RWPE2 (cell line): ENCODE measurements around the gene PTEN.
"Not testable (repeated sequence)": the region's sequence is repeated elsewhere in the genome, so short reads cannot be mapped to it uniquely, and the experiment has no call there.

Experiments used
- ATAC-seq: fragments of 200-7000 bp; cut with Tn5 transposase; 3 replicates; pipeline ENCODE4 v1.9.1; 2021; ENCODE audit warnings: low read depth
- DNase-seq: peaks from one replicate; pipeline ENCODE4 v3.0.0-alpha.2; 2020; ENCODE audit warnings: low spot score
- H3K27ac ChIP-seq: fragments of 450-650 bp; 2 replicates; pipeline ENCODE4 v1.5.1; 2017; ENCODE audit warnings: mild to moderate bottlenecking; ENCODE audit not compliant: poor library complexity, severe bottlenecking
- H3K27me3 ChIP-seq: fragments of 250-450 bp; sonication (Bioruptor Pico); 2 replicates; pipeline ENCODE4 v1.5.1; 2021; ENCODE audit warnings: mild to moderate bottlenecking, moderate library complexity; ENCODE audit not compliant: insufficient read depth, poor library complexity, severe bottlenecking
- H3K36me3 ChIP-seq: fragments of 250-450 bp; sonication (Bioruptor Pico); 2 replicates; pipeline ENCODE4 v1.5.1; 2020; ENCODE audit warnings: low read depth, mild to moderate bottlenecking, moderate library complexity
- H3K4me1 ChIP-seq: fragments of 250-450 bp; sonication (Bioruptor Pico); 2 replicates; pipeline ENCODE4 v1.5.1; 2021; ENCODE audit warnings: mild to moderate bottlenecking, moderate library complexity; ENCODE audit not compliant: insufficient read depth, poor library complexity, severe bottlenecking
- H3K4me3 ChIP-seq: fragments of 250-450 bp; sonication (Bioruptor Pico); 2 replicates; pipeline ENCODE4 v1.5.1; 2021; ENCODE audit warnings: mild to moderate bottlenecking, moderate library complexity; ENCODE audit not compliant: severe bottlenecking
- H3K9me3 ChIP-seq: fragments of 250-450 bp; sonication (Bioruptor Pico); 2 replicates; pipeline ENCODE4 v1.5.1; 2021; ENCODE audit warnings: mild to moderate bottlenecking, moderate library complexity; ENCODE audit not compliant: severe bottlenecking
- CTCF ChIP-seq: fragments of 450-650 bp; IDR thresholded peaks from one replicate; pipeline ENCODE4 v1.5.1; 2017; ENCODE audit warnings: mild to moderate bottlenecking, moderate library complexity; ENCODE audit not compliant: poor library complexity, severe bottlenecking

Gene PTEN

GRCh38 chr10:87887146-87887545, 23.7 kb downstream of the PTEN start:
- no peak for ATAC-seq
- no peak overlapping the region for H3K27ac ChIP-seq
- H3K4me3 ChIP-seq: no peak overlapping the region
- H3K9me3 ChIP-seq: no peaks in the 10 kb centered on the region
- H3K4me1 ChIP-seq: no peaks in the 10 kb centered on the region
- TF ChIP-seq CTCF: no peak
- H3K36me3 ChIP-seq: peaks cover 43% of the 10 kb centered on the region
- no peak for DNase-seq
- no peaks in the 10 kb centered on the region for H3K27me3 ChIP-seq

DNA sequence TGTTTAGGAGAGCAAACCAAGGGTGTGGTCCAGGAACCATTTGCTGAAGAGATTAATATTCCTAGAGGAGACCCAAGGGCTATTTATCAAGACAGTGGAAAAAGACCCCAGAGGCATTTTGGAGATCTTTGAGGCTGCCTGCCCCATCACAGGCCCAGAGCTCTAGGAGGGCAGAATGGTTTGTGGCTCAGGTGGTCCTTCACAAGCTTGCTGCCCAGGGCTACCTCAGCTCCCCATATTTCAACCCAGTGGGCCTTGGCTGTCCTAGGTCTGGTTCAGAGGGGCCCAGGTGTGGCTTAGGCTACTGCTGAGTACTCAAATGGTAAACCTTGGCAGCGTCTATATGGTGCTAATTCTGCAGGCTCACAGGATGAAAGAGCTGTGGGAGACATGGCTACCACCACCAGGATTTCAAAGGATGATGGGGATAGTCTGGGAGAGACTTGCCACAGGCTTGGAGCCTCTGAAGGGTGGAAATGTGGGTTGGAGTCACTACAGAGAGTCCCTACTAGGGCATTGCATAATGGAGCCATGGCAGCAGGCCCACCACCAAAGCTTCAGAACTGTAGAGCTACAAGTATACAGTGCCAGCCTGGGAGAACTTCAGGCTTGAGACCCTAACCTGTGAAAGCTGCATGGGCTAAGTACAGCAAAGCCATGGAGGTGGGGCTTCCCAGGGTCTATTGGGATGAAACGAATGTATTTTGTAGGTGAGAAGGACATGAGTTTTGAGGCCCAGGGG, 24.3 kb downstream of the PTEN start:
- TF ChIP-seq CTCF: no peak
- Histone ChIP-seq H3K4me1 (peaks cover 4% of the 10 kb centered on the region), H3K27me3 (no peaks in the 10 kb centered on the region), H3K27ac (no peak overlapping the region), H3K4me3 (no peak overlapping the region), H3K36me3 (peaks cover 41% of the 10 kb centered on the region), H3K9me3 (no peaks in the 10 kb centered on the region)
- ATAC-seq: no peak
- DNase-seq: no peak

DNA sequence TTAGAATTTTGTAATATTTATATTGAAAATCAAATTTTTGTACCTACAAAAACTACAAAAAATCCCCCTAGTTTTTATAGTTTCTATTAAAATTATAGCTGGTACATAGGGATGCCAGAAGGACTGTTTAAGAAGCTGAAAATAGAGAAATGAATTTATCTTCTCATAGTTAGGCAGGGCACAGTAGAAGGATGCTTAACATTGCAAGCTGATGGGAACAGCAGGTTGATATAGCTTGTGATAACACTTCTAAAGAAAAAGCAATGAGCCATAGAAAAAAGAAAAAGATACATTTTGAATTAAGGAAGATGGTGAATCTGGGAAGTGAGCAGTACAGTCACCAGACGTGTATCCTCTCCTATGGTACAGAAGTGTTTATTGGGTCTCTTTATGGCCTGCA, 32.0 kb downstream of the PTEN start:
- Histone ChIP-seq H3K27me3 (no peaks in the 10 kb centered on the region), H3K36me3 (peaks cover 30% of the 10 kb centered on the region), H3K9me3 (peaks cover 2% of the 10 kb centered on the region), H3K4me3 (no peak overlapping the region), H3K27ac (no peak overlapping the region), H3K4me1 (peaks cover 4% of the 10 kb centered on the region)
- no peak for TF ChIP-seq CTCF
- DNase-seq: no peak
- ATAC-seq: no peak

GRCh38 chr10:87896216-87896615, 32.8 kb downstream of the PTEN start:
- TF ChIP-seq CTCF: no peak
- H3K9me3 ChIP-seq: peaks cover 2% of the 10 kb centered on the region
- no peak overlapping the region for H3K4me3 ChIP-seq
- no peak for DNase-seq
- no peaks in the 10 kb centered on the region for H3K27me3 ChIP-seq
- H3K27ac ChIP-seq: no peak overlapping the region
- peaks cover 30% of the 10 kb centered on the region for H3K36me3 ChIP-seq
- peaks cover 4% of the 10 kb centered on the region for H3K4me1 ChIP-seq
- no peak for ATAC-seq

DNA sequence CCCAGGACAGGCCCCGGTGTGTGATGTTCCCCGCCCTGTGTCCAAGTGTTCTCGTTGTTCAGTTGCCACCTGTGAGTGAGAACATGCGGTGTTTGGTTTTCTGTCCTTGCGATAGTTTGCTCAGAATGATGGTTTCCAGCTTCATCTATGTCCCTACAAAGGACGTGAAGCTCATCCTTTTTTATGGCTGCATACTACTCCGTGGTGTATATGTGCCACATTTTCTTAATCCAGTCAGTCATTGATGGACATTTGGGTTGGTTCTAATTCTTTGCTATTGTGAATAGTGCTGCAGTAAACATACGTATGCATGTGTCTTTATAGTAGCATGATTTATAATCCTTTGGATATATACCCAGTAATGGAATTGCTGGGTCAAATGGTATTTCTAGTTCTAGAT, 34.5 kb downstream of the PTEN start:
- peaks cover 25% of the 10 kb centered on the region for H3K36me3 ChIP-seq
- not testable (repeated sequence) for ATAC-seq

GRCh38 chr10:87903396-87903795, 40.0 kb downstream of the PTEN start:
- H3K36me3 ChIP-seq, ATAC-seq, H3K4me3 ChIP-seq, DNase-seq, H3K27ac ChIP-seq, H3K9me3 ChIP-seq, H3K4me1 ChIP-seq, H3K27me3 ChIP-seq: not testable (repeated sequence)

More for the DNA sequence above, 34.5 kb downstream of the PTEN start:
- H3K27ac ChIP-seq, H3K4me3 ChIP-seq, H3K27me3 ChIP-seq, H3K9me3 ChIP-seq, H3K4me1 ChIP-seq, DNase-seq: not testable (repeated sequence)
